Liver (tissue), 9 donors: ENCODE data around the gene APOE. TPM values are rescaled to one million over a fixed set of nuclear protein-coding genes. Genes with fewer than 3 reads are reported as not detected.

Experiments used
- DNase-seq: peaks from one replicate; pipeline ENCODE4 v3.0.0-alpha.2; 2017; ENCODE audit warnings: low spot score
- H3K27ac ChIP-seq, 2 donors: one replicate each; pipeline ENCODE4 v1.7.0; 2013; ENCODE audit warnings: inconsistent platforms in 2 of 2, low read length in 2 of 2, control low read depth in 1 of 2, low read depth in 1 of 2, mild to moderate bottlenecking in 1 of 2
- H3K27me3 ChIP-seq, 4 donors: one replicate each; pipeline versions ENCODE4 v1.6.1 to v1.7.0; 2013; ENCODE audit warnings: low read length in 3 of 4, inconsistent platforms in 1 of 4, mild to moderate bottlenecking in 1 of 4, moderate library complexity in 1 of 4; ENCODE audit not compliant: control insufficient read depth in 4 of 4, insufficient read depth in 4 of 4
- H3K36me3 ChIP-seq, 4 donors: one replicate each; pipeline versions ENCODE4 v1.6.1 to v1.7.0; 2013; ENCODE audit warnings: low read length in 3 of 4, mild to moderate bottlenecking in 3 of 4, low read depth in 1 of 4, moderate library complexity in 1 of 4; ENCODE audit not compliant: control insufficient read depth in 4 of 4, insufficient read depth in 3 of 4
- H3K4me1 ChIP-seq, 4 donors: one replicate each; pipeline versions ENCODE4 v1.6.1 to v1.7.0; 2013; ENCODE audit warnings: low read length in 3 of 4, mild to moderate bottlenecking in 3 of 4, moderate library complexity in 1 of 4; ENCODE audit not compliant: control insufficient read depth in 4 of 4, insufficient read depth in 4 of 4
- H3K4me3 ChIP-seq, 3 donors: one replicate each; pipeline versions ENCODE4 v1.6.1 to v1.7.0; 2013; ENCODE audit warnings: low read length in 3 of 3, control low read depth in 1 of 3, low read depth in 1 of 3, mild to moderate bottlenecking in 1 of 3
- H3K9ac ChIP-seq, 2 donors: one replicate each; pipeline ENCODE4 v1.7.0; 2013; ENCODE audit warnings: low read length in 2 of 2, mild to moderate bottlenecking in 2 of 2, moderate library complexity in 2 of 2, control low read depth in 1 of 2, low read depth in 1 of 2
- H3K9me3 ChIP-seq, 4 donors: one replicate each; pipeline versions ENCODE4 v1.6.1 to v1.7.0; 2013; ENCODE audit warnings: low read length in 3 of 4; ENCODE audit not compliant: control insufficient read depth in 4 of 4
- ATF3 ChIP-seq: IDR thresholded peaks from 2 replicates; pipeline ENCODE4 v1.6.1; 2016; ENCODE audit warnings: antibody characterized with exemption
- EGR1 ChIP-seq, 2 donors: IDR thresholded peaks; 2 replicates each; pipeline ENCODE4 v1.6.1; 2016 to 2018; ENCODE audit warnings: antibody characterized with exemption in 2 of 2, low read depth in 2 of 2
- FOXA2 ChIP-seq: IDR thresholded peaks from 2 replicates; pipeline ENCODE4 v1.6.1; 2016; ENCODE audit warnings: antibody characterized with exemption
- GABPA ChIP-seq, 2 donors: IDR thresholded peaks in 1 of 2; conservative IDR thresholded peaks in 1 of 2; 2 replicates each; pipeline ENCODE4 v1.6.1; 2016; ENCODE audit warnings: antibody characterized with exemption in 2 of 2, mild to moderate bottlenecking in 1 of 2, moderate library complexity in 1 of 2
- HNF4A ChIP-seq, 2 donors: conservative IDR thresholded peaks; 2 replicates each; pipeline ENCODE4 v1.6.1; 2016; ENCODE audit warnings: antibody characterized with exemption in 2 of 2, mild to moderate bottlenecking in 2 of 2
- HNF4G ChIP-seq: IDR thresholded peaks from 2 replicates; pipeline ENCODE4 v1.6.1; 2016; ENCODE audit warnings: antibody characterized with exemption
- JUND ChIP-seq, 2 donors: IDR thresholded peaks; 2 replicates each; pipeline ENCODE4 v1.6.1; 2016; ENCODE audit warnings: antibody characterized with exemption in 2 of 2
- MAX ChIP-seq: IDR thresholded peaks from 2 replicates; pipeline ENCODE4 v1.6.1; 2016; ENCODE audit warnings: antibody characterized with exemption
- REST ChIP-seq: IDR thresholded peaks from 2 replicates; pipeline ENCODE4 v1.6.1; 2016; ENCODE audit warnings: antibody characterized with exemption, mild to moderate bottlenecking
- RXRA ChIP-seq, 2 donors: IDR thresholded peaks; 2 replicates each; pipeline ENCODE4 v1.6.1; 2017 to 2018; ENCODE audit warnings: antibody characterized with exemption in 2 of 2, mild to moderate bottlenecking in 1 of 2
- SP1 ChIP-seq: IDR thresholded peaks from 2 replicates; pipeline ENCODE4 v1.6.1; 2018; ENCODE audit warnings: antibody characterized with exemption, mild to moderate bottlenecking
- TAF1 ChIP-seq: conservative IDR thresholded peaks from 2 replicates; pipeline ENCODE4 v1.6.1; 2016; ENCODE audit warnings: antibody characterized with exemption, mild to moderate bottlenecking
- YY1 ChIP-seq: IDR thresholded peaks from 2 replicates; pipeline ENCODE4 v1.6.1; 2016; ENCODE audit warnings: antibody characterized with exemption, mild to moderate bottlenecking
- ZBTB33 ChIP-seq: IDR thresholded peaks from 2 replicates; pipeline ENCODE4 v1.6.1; 2016; ENCODE audit warnings: antibody characterized with exemption
- WGBS: extraction: QIAGEN DNeasy Blood & Tissue Kit; methylation state at CpG from one replicate; pipeline ENCODE4 v1.1.7; 2013; 5-methylcytosine and 5-hydroxymethylcytosine counted together
- polyA plus RNA-seq, 2 donors: library from polyadenylated mRNA; stranded (reverse) in 1 of 2; unstranded in 1 of 2; fragments of 200-250 nt in 1 of 2; fragments of >200 nt in 1 of 2; fragmentation: Nextera tagmentation in 1 of 2; extraction: Ambion mirVana in 1 of 2; gene quantifications; one replicate each; pipeline versions ENCODE4 v1.2.1 to v1.2.3, GENCODE V29; 2013 to 2015
- total RNA-seq, 2 donors: library from RNA; depleted of rRNA; stranded (reverse); fragments of >200 nt; gene quantifications; one replicate each; pipeline ENCODE4 v1.2.3, GENCODE V29; 2014
- donor health status: healthy.
- donor health status: healthy.
- donor health status: healthy.
- donor health status: healthy.
- donor health status: healthy.

The APOE gene
- total and polyA plus RNA-seq, 4 donors = 1,884 to 5,263 (median 3,713) TPM

- Histone ChIP-seq H3K36me3 (peaks cover 0 to 3% (median 1%) of the 10 kb centered on the region in 4 donors), H3K27me3 (no peaks in the 10 kb centered on the region), H3K4me3 (peak overlapping the region in 2 of 3 donors; percentile 51 to 70), H3K9me3 (no peaks in the 10 kb centered on the region), H3K4me1 (peaks cover 12 to 79% (median 46%) of the 10 kb centered on the region in 4 donors), H3K27ac (peak overlapping the region; percentile 2 to 26), H3K9ac (no peak overlapping the region)
- WGBS = 43% methylated on average over 12 of the region's 12 CpGs
- TF ChIP-seq RXRA (IDR thresholded peaks at IDR 0.05) (peak in 1 of 2 donors; percentile 9), JUND (IDR thresholded peaks at IDR 0.05) (no peak), GABPA (IDR thresholded peaks at IDR 0.05 in 1 of 2, conservative IDR thresholded peaks at IDR 0.05 in 1 of 2) (no peak)
- no peak for DNase-seq
Observed at GRCh38 chr19:44907613-44908012, 2.0 kb downstream of the APOE start.

GRCh38 chr19:44908074-44908835, 2.7 kb downstream of the APOE start:
- Histone ChIP-seq H3K27ac (peak overlapping the region; percentile 2 to 26), H3K4me3 (peak overlapping the region in 2 of 3 donors; percentile 51 to 70), H3K36me3 (peaks cover 0 to under 1% (median 0%) of the 10 kb centered on the region in 4 donors), H3K4me1 (peaks cover 11 to 78% (median 44%) of the 10 kb centered on the region in 4 donors), H3K27me3 (no peaks in the 10 kb centered on the region), H3K9me3 (no peaks in the 10 kb centered on the region), H3K9ac (no peak overlapping the region)
- TF ChIP-seq GABPA (IDR thresholded peaks at IDR 0.05 in 1 of 2, conservative IDR thresholded peaks at IDR 0.05 in 1 of 2) = no peak
- no peak for TF ChIP-seq RXRA (IDR thresholded peaks at IDR 0.05)
- no peak for TF ChIP-seq HNF4G
- TF ChIP-seq ATF3 = no peak
- no peak for TF ChIP-seq MAX
- TF ChIP-seq TAF1 = no peak
- TF ChIP-seq HNF4A (conservative IDR thresholded peaks at IDR 0.05) = no peak
- TF ChIP-seq YY1 = no peak
- no peak for TF ChIP-seq EGR1 (IDR thresholded peaks at IDR 0.05; ENCODE audit: low read depth in 2 of 2)
- no peak for TF ChIP-seq REST
- TF ChIP-seq SP1 = no peak
- no peak for TF ChIP-seq ZBTB33
- TF ChIP-seq FOXA2 = no peak
- WGBS = 78% methylated on average over 46 of the region's 46 CpGs
- no peak for DNase-seq
